Uterus (tissue), 4 donors: ENCODE measurements around the gene KCNT2. TPM values are rescaled to one million over a fixed set of nuclear protein-coding genes. Genes with fewer than 3 reads are reported as not detected.

Experiments used
- DNase-seq, 2 donors: peaks; one replicate each; pipeline ENCODE4 v3.0.0-alpha.2; 2019 to 2020
- H3K27ac ChIP-seq, 2 donors: fragments of 200-600 bp; sonication (generic); 1 replicate in 1 of 2; 2 replicates in 1 of 2; pipeline ENCODE4 v1.5.1; 2016 to 2018
- H3K27me3 ChIP-seq, 2 donors: fragments of 200-600 bp; sonication (generic); one replicate each; pipeline ENCODE4 v1.5.1; 2018 to 2019; ENCODE audit warnings: control low read depth in 1 of 2
- H3K36me3 ChIP-seq, 2 donors: fragments of 200-600 bp; sonication (generic); one replicate each; pipeline ENCODE4 v1.5.1; 2019; ENCODE audit warnings: control low read depth in 1 of 2
- H3K4me1 ChIP-seq, 2 donors: fragments of 200-600 bp; sonication (generic); one replicate each; pipeline ENCODE4 v1.5.1; 2018 to 2019; ENCODE audit warnings: control low read depth in 1 of 2
- H3K4me3 ChIP-seq, 2 donors: fragments of 200-600 bp; sonication (generic); 1 replicate in 1 of 2; 2 replicates in 1 of 2; pipeline ENCODE4 v1.5.1; 2018 to 2019; ENCODE audit warnings: mild to moderate bottlenecking in 1 of 2
- H3K9me3 ChIP-seq, 2 donors: fragments of 200-600 bp; sonication (generic); one replicate each; pipeline ENCODE4 v1.5.1; 2019; ENCODE audit warnings: control low read depth in 1 of 2
- POLR2A ChIP-seq, 2 donors: fragments of 450-650 bp; IDR thresholded peaks; one replicate each; pipeline ENCODE4 v1.6.1; 2016; ENCODE audit warnings: antibody characterized with exemption in 2 of 2, mild to moderate bottlenecking in 1 of 2, moderate library complexity in 1 of 2
- intact Hi-C: fragments of 100-400 bp; cut with DNase I; formaldehyde crosslinking; loops from one replicate; pipeline ENCODE4 v1.15.1; 2023; ENCODE audit warnings: low total_unique reads
- microRNA-seq: library from miRNA; unstranded; fragments of <30 nt; microRNA quantifications from one replicate; pipeline ENCODE4, GENCODE V29; 2016; ENCODE audit warnings: borderline microRNAs expressed, borderline replicate concordance
- small RNA-seq: library from RNA; depleted of rRNA; stranded (forward); fragments of <200 nt; gene quantifications from one replicate; pipeline ENCODE3, GENCODE V24; 2016
- total RNA-seq, 4 donors: library from RNA; depleted of rRNA in 3 of 4; stranded (reverse); fragments of >200 nt in 3 of 4; gene quantifications; one replicate each; pipeline versions ENCODE4 v1.1.0 to v1.2.4, GENCODE V29; 2014 to 2023
- TF ChIP-seq, protein P1 (sequence below), 4 experiments: fragments of 200-600 bp in 2 of 4; fragments of 450-650 bp in 2 of 4; sonication (generic) in 2 of 4; IDR thresholded peaks; one replicate each; pipeline ENCODE4 v1.5.1; 2016 to 2019; ENCODE audit warnings: antibody characterized with exemption in 4 of 4, mild to moderate bottlenecking in 2 of 4, moderate library complexity in 1 of 4
- donor health status: DM: yes; HTN: yes; CAD: no.

KCNT2 gene
- total RNA-seq, 4 donors from 2014 or later = 2.3 to 20.5 (median 3.8) TPM

DNA sequence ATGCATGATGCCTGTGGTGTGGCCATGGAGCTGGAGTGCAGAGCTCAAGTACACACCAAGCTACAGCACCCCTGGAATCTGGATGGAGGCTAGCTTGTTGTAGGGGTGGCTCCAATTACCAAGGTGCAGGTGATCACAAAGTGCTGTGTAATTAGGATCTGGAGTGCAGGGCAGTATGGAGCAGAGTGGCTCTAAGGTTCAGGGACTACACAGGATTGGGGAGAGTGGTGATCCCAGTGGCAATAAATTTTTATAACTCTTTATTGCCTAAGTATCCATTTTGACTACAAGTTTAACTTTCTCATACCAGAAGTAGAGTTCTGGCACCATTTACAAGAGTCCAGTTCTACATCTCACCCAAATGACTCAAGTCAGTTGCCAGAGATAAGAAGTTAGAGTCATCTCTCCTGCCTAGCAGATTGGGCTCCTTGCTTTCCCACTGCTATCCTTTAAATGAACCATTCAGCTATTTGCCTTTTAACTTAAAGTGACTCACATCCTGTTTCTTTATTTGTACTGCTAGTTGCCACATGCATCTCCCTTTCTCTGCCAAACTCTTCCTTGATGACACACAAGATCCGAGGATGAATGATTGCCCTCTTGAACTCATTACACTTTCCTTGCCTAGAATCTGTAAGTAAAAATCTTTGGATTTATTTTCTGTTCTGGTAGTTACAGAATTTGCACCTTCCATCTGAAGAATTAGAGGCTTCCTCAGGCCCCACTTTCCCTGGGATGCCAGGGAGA, 427.2 kb downstream of the KCNT2 start:
- TF ChIP-seq POLR2A (IDR thresholded peaks at IDR 0.05) = no peak
- TF ChIP-seq, protein P1, sequence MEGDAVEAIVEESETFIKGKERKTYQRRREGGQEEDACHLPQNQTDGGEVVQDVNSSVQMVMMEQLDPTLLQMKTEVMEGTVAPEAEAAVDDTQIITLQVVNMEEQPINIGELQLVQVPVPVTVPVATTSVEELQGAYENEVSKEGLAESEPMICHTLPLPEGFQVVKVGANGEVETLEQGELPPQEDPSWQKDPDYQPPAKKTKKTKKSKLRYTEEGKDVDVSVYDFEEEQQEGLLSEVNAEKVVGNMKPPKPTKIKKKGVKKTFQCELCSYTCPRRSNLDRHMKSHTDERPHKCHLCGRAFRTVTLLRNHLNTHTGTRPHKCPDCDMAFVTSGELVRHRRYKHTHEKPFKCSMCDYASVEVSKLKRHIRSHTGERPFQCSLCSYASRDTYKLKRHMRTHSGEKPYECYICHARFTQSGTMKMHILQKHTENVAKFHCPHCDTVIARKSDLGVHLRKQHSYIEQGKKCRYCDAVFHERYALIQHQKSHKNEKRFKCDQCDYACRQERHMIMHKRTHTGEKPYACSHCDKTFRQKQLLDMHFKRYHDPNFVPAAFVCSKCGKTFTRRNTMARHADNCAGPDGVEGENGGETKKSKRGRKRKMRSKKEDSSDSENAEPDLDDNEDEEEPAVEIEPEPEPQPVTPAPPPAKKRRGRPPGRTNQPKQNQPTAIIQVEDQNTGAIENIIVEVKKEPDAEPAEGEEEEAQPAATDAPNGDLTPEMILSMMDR (IDR thresholded peaks at IDR 0.05) = no peak
- Histone ChIP-seq H3K36me3 (no peaks in the 10 kb centered on the region), H3K4me3 (no peak overlapping the region), H3K9me3 (no peaks in the 10 kb centered on the region), H3K27ac (no peak overlapping the region), H3K27me3 (no peaks in the 10 kb centered on the region), H3K4me1 (no peaks in the 10 kb centered on the region)
- no peak for DNase-seq
- intact Hi-C loops = no loop called here

DNA sequence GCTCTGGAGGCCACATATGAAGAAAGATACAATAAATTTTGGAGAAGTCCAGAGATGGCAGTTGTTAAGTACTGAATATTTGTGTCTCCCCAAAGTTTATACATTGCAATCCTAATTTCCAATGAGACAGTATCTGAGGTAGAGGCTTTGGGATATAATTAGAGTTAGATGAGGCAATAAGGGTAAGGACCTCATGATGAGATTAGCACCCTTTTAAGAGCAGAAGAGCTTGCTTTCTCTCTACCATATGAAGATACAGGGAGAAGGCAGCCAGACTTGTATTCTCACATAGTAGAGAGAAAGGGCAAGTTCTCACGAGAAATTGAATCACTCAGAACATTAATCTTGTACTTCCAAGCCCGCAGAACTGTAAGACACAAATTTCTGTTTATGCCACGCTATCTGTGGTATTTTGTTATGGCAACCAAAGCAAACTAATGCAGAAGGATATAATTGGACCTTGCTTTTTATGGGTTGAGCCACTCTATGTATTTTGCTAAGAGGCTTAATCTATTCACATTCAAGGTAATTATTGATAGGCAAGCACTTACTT, 430.1 kb downstream of the KCNT2 start:
- no peaks in the 10 kb centered on the region for H3K4me1 ChIP-seq
- no peaks in the 10 kb centered on the region for H3K9me3 ChIP-seq
- TF ChIP-seq, protein P1 (IDR thresholded peaks at IDR 0.05) = no peak
- no peak for TF ChIP-seq POLR2A (IDR thresholded peaks at IDR 0.05)
- intact Hi-C loops = no loop called here
- no peak for DNase-seq
- H3K27me3 ChIP-seq = no peaks in the 10 kb centered on the region
- no peak overlapping the region for H3K4me3 ChIP-seq
- H3K36me3 ChIP-seq = no peaks in the 10 kb centered on the region
- H3K27ac ChIP-seq = no peak overlapping the region

Small RNAs within 50 kb of the gene (microRNA-seq; reads per million reads assigned to microRNA genes)
- not detected for gene MIR4735

Small RNAs within 50 kb of the gene (small RNA-seq; reads per million reads assigned to genes)
- not detected for gene MIR4735

Other genes with a start within 250 kb of the KCNT2 start
- gene CFH, start 43.6 kb upstream of the KCNT2 start, total RNA-seq = 10 to 100 TPM in 3 of 4 donors, 1 to 10 TPM in 1; 7.2 to 83.8 (median 24.4) TPM
- under 1 TPM in 1 of 4 donors, not detected in 3; 0.61 TPM for gene CFHR3, start 166.4 kb upstream of the KCNT2 start, total RNA-seq
- gene CFHR1, start 211.3 kb upstream of the KCNT2 start, total RNA-seq = under 1 TPM in 1 of 4 donors, not detected in 3; 0.41 TPM